AG09309 (cell line): ENCODE measurements around the gene DHRS7B.

Experiments
- DNase-seq: peaks from one replicate; pipeline ENCODE4 v3.0.0-alpha.2; 2010; ENCODE audit warnings: low read depth
- H3K4me3 ChIP-seq: 2 replicates; pipeline ENCODE4 v1.5.1; 2011; ENCODE audit warnings: mild to moderate bottlenecking, low read depth, low read length, moderate library complexity; ENCODE audit not compliant: control insufficient read depth
- CTCF ChIP-seq: IDR thresholded peaks from 2 replicates; pipeline ENCODE4 v1.5.1; 2011; ENCODE audit warnings: mild to moderate bottlenecking, low read depth, low read length, inconsistent platforms; ENCODE audit not compliant: insufficient read depth, control insufficient read depth; ENCODE audit errors: missing control alignments

DHRS7B gene

GRCh38 chr17:21165922-21166594 lies 39.3 kb downstream of the DHRS7B start:
- DNase-seq, result no peak
- no peak overlapping the region for H3K4me3 ChIP-seq
- no peak for TF ChIP-seq CTCF

- peak; percentile 55 for DNase-seq
- no peak overlapping the region for H3K4me3 ChIP-seq
- no peak for TF ChIP-seq CTCF
Measured at GRCh38 chr17:21166595-21167210, 39.9 kb downstream of the DHRS7B start.

GRCh38 chr17:21167303-21167702 lies 40.5 kb downstream of the DHRS7B start:
- no peak for TF ChIP-seq CTCF
- no peak for DNase-seq
- H3K4me3 ChIP-seq, result no peak overlapping the region

GRCh38 chr17:21168555-21168865 lies 41.7 kb downstream of the DHRS7B start:
- no peak overlapping the region for H3K4me3 ChIP-seq
- DNase-seq, result no peak
- no peak for TF ChIP-seq CTCF

- no peak for DNase-seq
- no peak overlapping the region for H3K4me3 ChIP-seq
- TF ChIP-seq CTCF, result no peak
Measured at GRCh38 chr17:21169496-21169895, 42.7 kb downstream of the DHRS7B start.

GRCh38 chr17:21170809-21171208 lies 44.0 kb downstream of the DHRS7B start:
- TF ChIP-seq CTCF, result no peak
- no peak overlapping the region for H3K4me3 ChIP-seq
- DNase-seq, result no peak
